Measurements from ENCODE around the gene CSTPP1.
"Not testable (repeated sequence)": the region's sequence is repeated elsewhere in the genome, so short reads cannot be mapped to it uniquely, and the experiment has no call there.

The CSTPP1 gene

GRCh38 chr11:47105541-47105940, 169.0 kb downstream of the CSTPP1 start:
- DNase-seq = no peak

- no peak for DNase-seq
Observed at GRCh38 chr11:47105974-47106373, 169.4 kb downstream of the CSTPP1 start.

- DNase-seq = no peak
Observed at GRCh38 chr11:47106798-47107411, 170.3 kb downstream of the CSTPP1 start.

GRCh38 chr11:47107744-47108143, 171.2 kb downstream of the CSTPP1 start:
- no peak for DNase-seq

GRCh38 chr11:47108214-47108613, 171.7 kb downstream of the CSTPP1 start:
- no peak for DNase-seq

GRCh38 chr11:47109051-47109726, 172.6 kb downstream of the CSTPP1 start:
- DNase-seq = no peak

- no peak for DNase-seq
Observed at GRCh38 chr11:47109727-47110246, 173.2 kb downstream of the CSTPP1 start.

- no peak for DNase-seq
Observed at GRCh38 chr11:47111318-47111804, 174.8 kb downstream of the CSTPP1 start.

- not testable (repeated sequence) for DNase-seq
Observed at GRCh38 chr11:47112941-47113340, 176.4 kb downstream of the CSTPP1 start.

- DNase-seq = peak in 3 of 4 experiments; percentile 6 to 66 (median 34)
Observed at GRCh38 chr11:47118958-47119688, 182.6 kb downstream of the CSTPP1 start.

GRCh38 chr11:47121056-47121455, 184.5 kb downstream of the CSTPP1 start:
- no peak for DNase-seq

- DNase-seq = no peak
Observed at GRCh38 chr11:47121731-47122130, 185.2 kb downstream of the CSTPP1 start.

- DNase-seq = no peak
Observed at GRCh38 chr11:47123094-47123493, 186.5 kb downstream of the CSTPP1 start.

GRCh38 chr11:47124675-47125074, 188.1 kb downstream of the CSTPP1 start:
- DNase-seq = no peak

GRCh38 chr11:47125083-47125482, 188.5 kb downstream of the CSTPP1 start:
- no peak for DNase-seq

- DNase-seq = no peak
Observed at GRCh38 chr11:47127213-47127612, 190.7 kb downstream of the CSTPP1 start.

- DNase-seq = no peak
Observed at GRCh38 chr11:47130543-47130942, 194.0 kb downstream of the CSTPP1 start.

GRCh38 chr11:47131136-47131535, 194.6 kb downstream of the CSTPP1 start:
- no peak for DNase-seq

GRCh38 chr11:47132490-47132889, 195.9 kb downstream of the CSTPP1 start:
- no peak for DNase-seq

GRCh38 chr11:47132981-47133380, 196.4 kb downstream of the CSTPP1 start:
- no peak for DNase-seq

- DNase-seq = no peak
Observed at GRCh38 chr11:47136327-47136726, 199.8 kb downstream of the CSTPP1 start.

GRCh38 chr11:47136921-47137320, 200.4 kb downstream of the CSTPP1 start:
- DNase-seq = no peak

- no peak for DNase-seq
Observed at GRCh38 chr11:47137476-47137875, 200.9 kb downstream of the CSTPP1 start.

- DNase-seq = no peak
Observed at GRCh38 chr11:47139878-47140277, 203.3 kb downstream of the CSTPP1 start.

Data from activated naive CD4-positive, alpha-beta T cell (primary cell).